Right hindlimb (tissue), 1 donor: ENCODE measurements around the gene TIMM17B.

ENCODE experiments used
- DNase-seq: peaks from one replicate; pipeline ENCODE4 v3.0.0-alpha.2; 2018

TIMM17B gene

GRCh38 chrX:48897625-48898306 is at the start of gene TIMM17B, which contains the start of gene PQBP1:
Gene TIMM17B (minus strand): TSS chrX:48897768. CDS start chrX:48897749, 19 bp downstream.
Gene PQBP1 (plus strand): TSS chrX:48897930. CDS start chrX:48898510, 580 bp downstream.
- peak; percentile 94 for DNase-seq

DNA sequence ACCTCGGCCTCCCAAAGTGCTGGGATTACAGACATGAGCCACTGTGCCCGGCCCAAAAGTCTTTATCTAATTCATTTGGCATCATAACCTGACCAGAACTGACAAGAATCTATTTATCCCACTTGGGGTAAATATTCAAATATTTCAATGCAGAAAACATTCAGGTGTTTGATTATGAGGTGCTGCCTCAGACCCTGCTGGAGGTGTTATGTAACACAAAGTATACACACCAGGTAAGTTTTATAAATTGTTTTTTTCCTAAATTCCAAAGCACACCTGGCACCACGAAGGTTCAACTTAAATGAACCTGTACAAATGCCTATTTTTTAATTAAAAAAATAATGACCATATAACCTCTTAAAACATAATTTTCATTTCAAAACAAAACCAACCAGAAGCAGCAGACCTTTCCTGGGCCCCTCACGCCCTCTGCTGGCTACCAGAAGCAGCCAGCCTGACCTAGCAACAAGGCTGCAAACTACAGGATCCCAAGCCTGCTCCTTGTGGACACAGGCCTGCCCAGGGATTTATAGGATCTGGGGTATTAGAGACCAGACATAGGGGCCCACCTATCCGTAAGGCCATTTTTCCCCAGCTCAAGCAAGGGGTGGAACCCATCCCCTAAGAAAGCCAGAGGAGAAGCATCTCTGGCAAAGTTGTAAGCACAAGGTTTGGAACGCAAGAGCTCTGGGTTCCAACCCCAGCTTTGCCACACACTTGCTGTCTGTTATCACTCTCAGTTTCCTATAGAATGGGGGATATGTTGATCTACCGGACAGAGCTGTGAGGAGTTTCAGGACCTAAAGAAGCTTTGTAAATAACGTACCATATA is 48.2 kb upstream of the TIMM17B start:
- DNase-seq, result peak; percentile 38

DNA sequence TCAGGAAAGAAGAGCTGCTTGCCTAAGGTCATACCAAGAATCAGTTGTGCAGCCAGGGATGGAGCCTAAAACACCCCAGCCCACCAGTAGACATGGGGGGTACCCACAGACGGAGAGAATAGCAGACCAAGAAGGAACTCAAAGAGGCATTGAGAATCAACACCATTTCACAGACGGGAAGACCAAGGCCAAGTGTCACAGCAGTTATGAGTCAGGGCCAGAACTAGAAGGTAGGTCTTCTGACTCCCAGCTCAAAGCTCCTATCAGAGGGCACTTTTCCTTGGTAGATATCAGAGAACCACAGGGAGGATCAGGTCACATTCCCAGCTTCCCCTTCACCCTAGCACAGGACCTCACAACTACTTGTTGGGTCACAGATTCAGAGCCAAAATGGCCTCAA is 45.3 kb upstream of the TIMM17B start:
- no peak for DNase-seq

DNA sequence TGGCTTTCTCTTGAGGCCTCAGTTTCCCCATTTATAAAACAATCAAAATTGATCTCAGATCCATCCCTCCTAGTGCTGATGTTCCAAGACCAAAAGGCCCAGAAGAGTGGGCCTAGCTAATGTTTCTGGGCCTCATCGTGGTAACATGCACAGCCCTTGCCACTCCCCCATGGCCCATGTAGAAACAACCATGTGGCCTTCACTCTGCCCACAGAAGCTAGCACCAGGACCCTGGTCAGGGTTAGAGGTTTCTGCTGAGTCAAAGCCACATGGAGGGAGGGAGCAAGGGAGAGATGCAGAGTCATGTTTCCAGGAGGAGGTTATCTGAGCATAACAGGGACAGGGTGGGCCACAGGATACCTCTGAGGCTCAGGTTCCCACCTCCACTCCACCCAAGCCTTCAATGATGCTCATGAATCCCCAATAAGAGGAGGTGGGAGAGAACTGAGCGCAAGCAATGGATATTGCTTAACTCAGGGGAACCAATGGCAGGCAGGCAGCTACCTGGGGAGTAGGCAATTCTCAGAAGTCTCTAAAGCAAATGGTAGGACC is 42.9 kb upstream of the TIMM17B start:
- DNase-seq, result no peak

GRCh38 chrX:48939524-48940228 is 42.1 kb upstream of the TIMM17B start:
- DNase-seq, result no peak

DNA sequence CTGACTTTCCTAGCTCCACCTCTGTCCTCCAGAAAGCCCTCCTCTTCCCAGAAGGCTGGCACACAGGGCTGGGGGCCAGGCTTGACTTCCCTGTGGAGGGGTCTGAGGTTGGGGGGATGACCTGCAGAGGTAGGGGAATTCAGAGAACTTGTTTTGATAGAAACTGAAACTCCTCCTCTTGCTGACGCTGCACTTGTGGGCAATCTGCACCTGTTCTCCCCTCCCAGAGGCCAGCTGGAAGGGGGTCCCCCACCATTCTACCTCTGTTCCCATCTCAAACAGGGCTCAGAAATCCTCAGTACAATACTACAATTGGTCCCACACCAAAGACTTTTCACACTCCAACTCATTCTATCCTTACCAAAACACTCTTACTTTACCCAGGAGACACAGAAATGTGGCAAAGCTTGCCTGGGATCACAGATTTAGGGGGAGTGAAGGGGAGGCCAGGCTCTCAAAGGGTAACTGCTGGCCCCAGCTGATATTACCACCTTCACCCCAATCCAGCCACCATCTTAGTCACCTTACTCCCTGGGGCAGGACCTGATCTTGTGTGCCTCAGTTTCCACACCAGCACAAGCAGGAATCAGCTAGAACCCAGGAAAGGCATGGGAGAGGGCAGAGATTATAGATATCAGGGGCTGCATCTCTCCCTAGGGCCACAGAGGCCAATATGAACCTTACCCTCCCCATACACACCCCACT is 41.3 kb upstream of the TIMM17B start:
- DNase-seq, result no peak

DNA sequence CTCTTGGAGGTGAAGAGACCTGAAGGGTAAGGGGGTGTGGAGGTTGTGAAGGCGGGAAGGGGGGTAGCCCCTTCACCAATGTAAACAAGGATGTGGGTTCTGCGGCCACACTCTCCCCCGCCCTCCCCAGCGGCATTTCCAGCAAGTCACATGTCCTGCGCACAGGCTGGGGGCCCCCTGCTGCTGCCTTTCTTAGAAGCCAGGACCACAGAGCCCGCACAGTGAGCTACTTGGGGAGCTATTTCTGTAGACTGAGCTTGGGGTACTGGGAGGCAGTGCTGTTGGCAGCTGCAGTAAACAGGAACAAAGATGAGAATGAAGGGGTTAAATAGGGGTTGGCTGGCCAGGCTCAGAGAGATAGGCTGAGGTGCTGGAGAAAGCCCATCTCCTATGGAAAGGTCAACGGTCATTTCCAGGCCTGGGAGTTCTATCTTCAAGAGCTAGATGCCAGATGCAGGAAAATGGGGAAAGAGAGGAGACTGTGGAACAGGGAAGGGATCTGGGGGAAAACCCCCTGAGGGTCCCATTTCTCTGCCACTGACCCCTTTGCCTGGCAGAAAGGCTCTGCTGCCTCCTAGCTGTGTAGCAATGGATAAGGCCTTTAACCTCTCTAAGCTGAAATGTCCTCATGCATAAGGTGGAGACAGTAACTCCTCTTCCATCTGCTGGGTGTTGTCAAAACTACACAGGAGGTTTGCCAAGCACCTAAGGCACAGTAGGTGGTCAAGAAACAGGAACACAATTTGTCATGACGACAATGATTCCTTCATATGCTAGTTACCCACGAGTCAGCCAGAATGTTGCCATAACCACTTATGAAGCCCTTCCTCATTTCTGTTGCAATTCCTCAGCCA is 39.7 kb upstream of the TIMM17B start:
- peak; percentile 27 for DNase-seq

GRCh38 chrX:48936429-48937053 is 39.0 kb upstream of the TIMM17B start:
- DNase-seq, result no peak

- DNase-seq, result no peak
Observed at GRCh38 chrX:48935301-48935670, 37.7 kb upstream of the TIMM17B start.

DNA sequence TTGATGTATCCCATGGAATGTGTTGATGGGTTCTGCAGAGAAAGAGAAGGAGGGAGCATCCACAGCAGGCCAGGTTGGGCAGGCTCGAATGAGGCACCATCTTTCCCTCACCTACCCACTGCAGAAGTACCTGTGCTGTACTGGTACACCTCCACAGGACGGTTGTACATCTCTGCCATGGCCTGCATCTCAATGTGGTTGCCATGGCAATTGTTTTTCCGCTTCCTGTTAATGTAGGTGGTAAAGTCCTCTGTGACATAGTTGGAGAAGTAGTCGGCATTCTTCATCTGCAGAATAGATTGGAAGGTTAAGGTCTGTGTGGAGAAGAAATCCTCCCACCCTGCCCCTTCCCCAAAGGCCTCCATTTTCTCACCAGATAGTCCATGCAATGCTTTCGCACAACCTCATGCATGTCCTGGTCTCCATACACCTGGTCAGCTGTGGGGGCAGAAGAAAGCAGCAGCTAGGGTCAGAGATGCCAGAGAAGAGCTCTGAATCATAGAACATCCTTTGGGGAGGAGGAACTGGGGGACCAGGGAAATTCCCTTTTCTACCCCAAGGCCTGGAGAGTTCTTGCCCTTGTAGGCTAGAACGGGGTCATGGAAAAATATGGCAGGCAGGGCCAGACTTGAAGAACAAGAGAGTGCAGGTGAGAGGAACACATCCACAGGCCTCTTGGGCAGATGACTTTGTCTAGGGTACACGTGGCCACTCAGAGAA is 37.2 kb upstream of the TIMM17B start:
- no peak for DNase-seq

DNA sequence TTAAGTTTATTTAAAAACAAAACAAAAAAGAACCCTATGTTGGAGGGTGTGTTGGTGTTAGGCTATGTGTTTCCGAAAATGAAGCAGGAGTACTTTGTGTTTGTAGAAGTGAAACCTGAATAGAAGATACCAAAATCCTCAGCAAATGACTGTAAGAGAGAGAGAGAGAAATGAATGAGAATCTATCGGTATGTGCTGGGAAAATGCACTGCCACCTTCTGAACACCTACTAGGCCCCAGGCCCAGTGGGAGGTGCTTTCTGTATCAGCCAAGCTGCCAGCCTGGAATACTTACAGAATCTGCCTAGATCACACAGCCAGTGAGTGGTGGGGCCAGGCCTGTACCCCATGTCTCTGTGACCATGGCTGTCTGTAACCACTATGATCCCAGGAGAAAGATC is 36.2 kb upstream of the TIMM17B start:
- DNase-seq, result no peak

GRCh38 chrX:48927736-48928382 is 30.3 kb upstream of the TIMM17B start:
- no peak for DNase-seq

GRCh38 chrX:48927123-48927522 is 29.6 kb upstream of the TIMM17B start:
- DNase-seq, result no peak

DNA sequence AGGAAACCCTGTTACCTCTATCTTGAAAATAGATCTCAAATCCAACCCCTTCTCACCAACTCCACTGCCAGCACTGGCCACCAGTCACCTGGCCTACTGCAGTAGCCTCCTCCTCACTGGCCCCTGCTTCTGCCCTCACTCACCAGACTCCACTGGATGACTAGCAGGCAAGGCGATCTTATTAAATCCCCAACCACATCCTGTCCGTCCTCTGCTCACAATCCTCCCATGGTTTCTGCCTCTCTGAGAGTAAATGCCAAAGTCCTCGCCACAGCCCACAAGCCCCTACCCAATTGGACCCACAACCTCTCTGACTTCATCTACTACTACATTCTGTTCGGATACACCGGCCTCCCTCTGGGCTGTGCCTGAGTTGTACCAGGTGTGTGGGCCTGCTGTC is 26.7 kb upstream of the TIMM17B start:
- DNase-seq, result no peak

- no peak for DNase-seq
Observed at GRCh38 chrX:48923771-48924170, 26.2 kb upstream of the TIMM17B start.

- no peak for DNase-seq
Observed at GRCh38 chrX:48920718-48921104, 23.1 kb upstream of the TIMM17B start.

DNA sequence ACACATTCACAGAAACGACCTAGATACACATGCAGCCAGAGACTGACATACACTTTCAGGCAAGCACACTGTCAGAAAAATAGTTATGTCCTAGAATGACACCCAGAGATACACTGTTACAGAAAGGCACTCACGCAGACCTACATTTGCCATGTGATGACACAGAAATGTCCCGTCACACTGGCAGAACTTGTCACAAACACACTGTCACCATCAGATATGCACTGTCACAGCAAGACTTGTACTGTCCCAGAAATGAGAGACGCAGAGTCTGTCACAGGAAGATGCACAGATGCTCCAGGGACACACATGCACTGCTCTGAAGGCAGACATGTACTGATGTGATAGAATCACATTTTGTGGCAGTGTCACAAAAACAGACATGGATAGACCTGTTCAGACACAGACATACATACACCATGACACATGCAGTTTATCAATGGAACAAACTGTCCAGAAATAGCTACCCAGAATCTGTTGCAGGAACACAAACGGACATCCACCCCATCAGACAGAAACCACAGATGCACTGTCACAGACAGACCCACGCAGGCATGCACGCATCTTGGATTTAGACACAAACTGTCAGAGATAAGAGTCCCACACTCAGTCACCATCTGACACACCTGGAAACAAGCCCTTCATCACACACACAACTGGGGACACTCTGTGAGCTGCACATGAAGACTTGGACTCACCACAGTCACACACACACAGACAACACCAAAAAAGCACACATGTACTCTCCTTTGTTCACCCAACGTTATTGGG is 22.6 kb upstream of the TIMM17B start:
- DNase-seq, result no peak

DNA sequence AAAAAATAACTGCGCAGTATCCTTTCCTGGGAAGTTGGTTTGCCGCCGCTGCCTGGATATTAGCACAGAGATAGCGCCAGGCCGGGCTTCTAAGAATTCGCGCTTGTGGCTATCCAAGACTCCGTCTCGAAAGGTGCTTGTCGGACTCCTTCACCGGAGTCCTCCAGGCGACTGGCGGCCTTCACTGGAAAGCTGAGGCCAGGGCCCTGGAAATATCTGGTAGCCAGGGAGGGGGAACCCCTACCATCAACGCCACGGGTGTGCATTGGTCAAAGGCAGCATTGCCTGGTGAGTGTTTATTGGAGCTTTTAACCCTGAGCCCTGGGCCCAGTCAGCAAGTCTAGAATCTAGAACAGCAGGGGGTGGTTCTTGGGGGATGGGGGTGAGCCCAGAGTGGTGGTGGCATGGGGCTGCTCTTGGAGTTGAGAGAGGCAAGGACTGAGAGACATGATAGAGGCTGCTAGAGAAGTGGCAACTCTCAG is 21.8 kb upstream of the TIMM17B start:
- DNase-seq, result no peak
